ENCODE data around the gene RGS7.
"Not testable (repeated sequence)": the region's sequence is repeated elsewhere in the genome, so short reads cannot be mapped to it uniquely, and the experiment has no call there.

Gene RGS7

DNA sequence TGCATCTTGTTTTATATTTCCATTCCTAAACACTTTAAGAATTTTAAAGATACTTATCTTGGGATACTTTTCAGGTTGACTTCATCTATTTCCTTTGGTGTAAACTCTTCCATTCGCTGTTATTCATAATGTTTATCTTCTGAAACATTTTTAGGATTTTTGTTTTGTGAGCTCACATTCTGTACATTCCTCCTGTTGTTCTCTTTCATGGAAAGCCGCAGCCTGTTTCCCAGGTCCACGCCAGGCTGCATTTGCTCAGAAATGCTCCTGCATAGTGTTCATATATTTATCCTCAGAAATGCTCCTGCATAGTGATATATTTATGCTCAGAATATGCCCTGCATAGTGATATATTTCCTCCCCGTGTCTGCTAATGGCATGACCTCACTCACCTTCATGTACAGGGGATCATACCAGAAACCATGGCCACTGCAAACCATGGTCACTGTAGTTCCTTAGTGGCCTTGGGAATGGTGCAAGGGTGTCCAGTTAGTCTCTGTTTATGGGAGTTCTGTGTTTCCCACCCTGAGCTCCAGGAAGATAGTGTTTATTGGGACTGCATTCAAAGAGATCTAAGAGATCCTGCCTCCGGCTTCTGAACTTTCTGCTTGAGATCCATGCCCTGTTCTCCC, 591.2 kb downstream of the RGS7 start:
- Mint-ChIP-seq H3K4me3 (no peak overlapping the region), H3K36me3 (ENCODE audit: low read depth) (no peaks in the 10 kb centered on the region), H3K4me1 (no peaks in the 10 kb centered on the region), H3K9me3 (no peaks in the 10 kb centered on the region), H3K27ac (no peak overlapping the region), H3K27me3 (no peaks in the 10 kb centered on the region)
- DNase-seq (no peak), ATAC-seq (no peak)

DNA sequence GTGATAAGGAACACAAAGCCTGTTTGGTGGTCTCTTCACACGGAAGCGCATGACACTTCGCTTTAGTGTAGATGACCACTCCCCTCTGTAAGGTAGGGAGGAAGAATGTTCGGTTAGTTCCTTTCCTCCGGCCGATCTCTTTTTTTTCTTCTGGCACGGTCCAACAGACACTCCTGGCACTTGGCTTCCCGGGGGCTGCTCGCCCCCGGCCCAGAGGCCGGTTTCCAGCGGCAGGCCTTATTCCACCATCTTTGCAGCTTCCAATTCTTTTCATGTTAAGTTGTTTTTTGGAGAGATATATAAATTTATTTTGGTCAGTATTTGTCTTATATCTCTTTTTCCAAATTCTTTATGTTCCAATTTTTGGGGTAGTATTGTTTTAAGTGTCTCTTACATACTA, 593.2 kb downstream of the RGS7 start:
- no peak for DNase-seq
- Mint-ChIP-seq H3K4me1 (no peaks in the 10 kb centered on the region), H3K4me3 (no peak overlapping the region), H3K27me3 (no peaks in the 10 kb centered on the region), H3K9me3 (no peaks in the 10 kb centered on the region), H3K36me3 (ENCODE audit: low read depth) (no peaks in the 10 kb centered on the region), H3K27ac (no peak overlapping the region)
- no peak for ATAC-seq

DNA sequence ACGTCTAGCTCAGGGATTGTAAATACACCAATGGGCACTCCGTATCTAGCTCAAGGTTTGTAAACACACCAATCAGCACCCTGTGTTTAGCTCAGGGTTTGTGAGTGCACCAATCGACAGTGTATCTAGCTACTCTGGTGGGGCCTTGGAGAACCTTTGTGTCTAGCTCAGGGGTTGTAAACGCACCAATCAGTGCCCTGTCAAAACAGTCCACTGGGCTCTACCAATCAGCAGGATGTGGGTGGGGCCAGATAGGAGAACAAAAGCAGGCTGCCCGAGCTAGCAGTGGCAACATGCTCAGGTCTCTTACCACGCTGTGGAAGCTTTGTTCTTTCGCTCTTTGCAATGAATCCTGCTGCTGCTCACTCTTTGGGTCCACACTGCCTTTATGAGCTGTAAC, 593.9 kb downstream of the RGS7 start:
- H3K36me3 Mint-ChIP-seq (ENCODE audit: low read depth); ATAC-seq; H3K4me1 Mint-ChIP-seq; H3K9me3 Mint-ChIP-seq; H3K27ac Mint-ChIP-seq; H3K27me3 Mint-ChIP-seq; DNase-seq; H3K4me3 Mint-ChIP-seq: not testable (repeated sequence)

DNA sequence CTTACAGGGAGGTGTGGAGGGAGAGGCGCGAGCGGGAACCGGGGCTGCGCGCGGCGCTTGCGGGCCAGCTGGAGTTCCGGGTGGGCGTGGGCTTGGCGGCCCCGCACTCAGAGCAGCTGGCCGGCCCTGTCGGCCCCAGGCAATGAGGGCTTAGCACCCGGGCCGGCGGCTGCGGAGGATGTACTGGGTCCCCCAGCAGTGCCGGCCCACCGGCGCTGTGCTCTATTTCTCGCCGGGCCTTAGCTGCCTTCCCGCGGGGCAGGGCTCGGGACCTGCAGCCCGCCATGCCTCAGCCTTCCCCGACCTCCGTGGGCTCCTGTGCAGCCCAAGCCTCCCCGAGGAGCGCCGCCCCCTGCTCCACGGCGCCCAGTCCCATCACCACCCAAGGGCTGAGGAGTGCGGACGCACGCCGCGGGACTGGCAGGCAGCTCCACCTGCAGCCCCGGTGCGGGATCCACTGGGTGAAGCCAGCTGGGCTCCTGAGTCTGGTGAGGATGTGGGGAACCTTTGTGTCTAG, 594.5 kb downstream of the RGS7 start:
- H3K4me1 Mint-ChIP-seq; H3K27me3 Mint-ChIP-seq; H3K9me3 Mint-ChIP-seq; DNase-seq; ATAC-seq; H3K27ac Mint-ChIP-seq; H3K36me3 Mint-ChIP-seq (ENCODE audit: low read depth); H3K4me3 Mint-ChIP-seq: not testable (repeated sequence)

DNA sequence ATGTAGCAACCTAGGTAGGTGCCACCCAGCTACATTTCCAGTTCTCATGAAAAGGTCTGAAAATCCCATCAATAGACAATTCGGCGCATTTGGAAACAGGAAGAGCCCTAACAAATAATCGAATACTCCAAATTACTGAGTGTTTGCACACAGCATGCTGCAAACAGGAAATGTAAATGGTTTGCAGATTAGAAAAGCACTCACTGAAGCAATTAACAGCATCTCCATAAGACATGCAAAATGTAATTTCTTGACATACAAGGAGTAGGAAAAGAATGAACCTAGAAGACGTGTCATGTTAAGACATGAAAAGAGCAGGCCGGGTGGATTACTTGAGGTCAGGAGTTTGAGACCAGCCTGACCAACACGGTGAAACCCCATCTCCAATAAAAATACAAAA, 598.2 kb downstream of the RGS7 start:
- H3K27me3 Mint-ChIP-seq; H3K9me3 Mint-ChIP-seq; H3K36me3 Mint-ChIP-seq (ENCODE audit: low read depth); ATAC-seq; DNase-seq; H3K4me3 Mint-ChIP-seq; H3K27ac Mint-ChIP-seq; H3K4me1 Mint-ChIP-seq: not testable (repeated sequence)

DNA sequence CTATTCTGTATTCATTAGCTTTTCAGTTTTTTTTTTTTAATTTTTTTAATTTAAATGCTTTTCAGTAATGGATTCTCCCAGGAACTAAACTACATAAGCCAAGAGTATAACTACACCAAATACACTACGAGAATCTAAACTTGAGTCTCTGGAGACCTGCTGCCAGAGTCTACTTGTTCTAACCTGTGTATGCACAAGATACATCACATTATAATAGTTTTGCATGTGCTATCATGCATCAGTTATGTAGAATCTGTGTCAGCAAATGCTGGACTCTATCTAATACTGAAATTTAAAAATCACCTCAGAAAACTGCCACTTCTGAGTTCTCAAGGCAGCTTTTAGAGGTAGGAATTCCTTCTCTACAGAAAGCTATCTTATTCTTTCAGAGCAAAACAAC, 598.7 kb downstream of the RGS7 start:
- Mint-ChIP-seq H3K9me3 (no peaks in the 10 kb centered on the region), H3K4me3 (no peak overlapping the region), H3K36me3 (ENCODE audit: low read depth) (no peaks in the 10 kb centered on the region), H3K4me1 (no peaks in the 10 kb centered on the region), H3K27ac (no peak overlapping the region), H3K27me3 (peaks cover 3% of the 10 kb centered on the region)
- DNase-seq: no peak
- ATAC-seq: no peak

DNA sequence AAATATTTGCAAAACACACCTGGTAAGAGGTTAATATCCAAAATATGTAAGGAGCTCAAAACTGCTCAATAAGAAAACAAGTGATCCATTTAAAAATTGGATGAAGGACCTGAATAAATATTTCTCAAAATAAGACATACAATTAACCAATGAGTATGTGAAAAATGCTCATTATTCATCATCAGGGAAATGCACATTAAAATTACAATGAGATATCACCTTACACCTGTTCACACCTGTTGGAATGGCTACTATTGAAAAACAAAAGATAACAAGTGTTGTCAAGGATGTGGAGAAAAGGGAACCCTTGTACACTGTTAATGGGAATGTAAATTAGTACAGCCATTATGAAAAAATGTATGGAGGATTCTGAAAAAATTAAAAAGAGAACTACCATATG, 609.1 kb downstream of the RGS7 start:
- H3K4me1 Mint-ChIP-seq: no peaks in the 10 kb centered on the region
- H3K4me3 Mint-ChIP-seq: no peak overlapping the region
- H3K27me3 Mint-ChIP-seq: no peaks in the 10 kb centered on the region
- DNase-seq (no peak), ATAC-seq (no peak)
- H3K36me3 Mint-ChIP-seq (ENCODE audit: low read depth): no peaks in the 10 kb centered on the region
- no peaks in the 10 kb centered on the region for H3K9me3 Mint-ChIP-seq
- no peak overlapping the region for H3K27ac Mint-ChIP-seq

DNA sequence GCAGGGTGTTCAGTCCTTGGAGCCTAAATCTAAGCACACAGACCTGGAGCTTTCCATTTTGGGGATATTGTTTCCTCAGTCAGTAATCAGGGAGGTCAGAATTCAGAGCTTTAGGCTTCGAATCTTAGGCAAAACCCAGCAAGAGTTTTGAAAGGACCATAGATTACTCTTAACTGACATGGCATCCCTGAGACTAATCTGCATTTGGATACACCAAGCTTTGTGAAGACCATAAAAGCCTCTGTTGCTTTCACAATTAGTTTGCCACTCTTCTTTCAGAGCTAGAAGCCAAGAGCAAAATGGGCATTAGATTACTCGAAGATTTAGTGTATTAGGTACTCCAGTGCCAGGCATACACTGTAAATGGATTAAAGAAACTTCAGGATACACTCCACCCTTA, 613.3 kb downstream of the RGS7 start:
- Mint-ChIP-seq H3K9me3 (no peaks in the 10 kb centered on the region), H3K27me3 (no peaks in the 10 kb centered on the region), H3K27ac (no peak overlapping the region), H3K36me3 (ENCODE audit: low read depth) (no peaks in the 10 kb centered on the region), H3K4me3 (no peak overlapping the region), H3K4me1 (no peaks in the 10 kb centered on the region)
- no peak for DNase-seq
- no peak for ATAC-seq

DNA sequence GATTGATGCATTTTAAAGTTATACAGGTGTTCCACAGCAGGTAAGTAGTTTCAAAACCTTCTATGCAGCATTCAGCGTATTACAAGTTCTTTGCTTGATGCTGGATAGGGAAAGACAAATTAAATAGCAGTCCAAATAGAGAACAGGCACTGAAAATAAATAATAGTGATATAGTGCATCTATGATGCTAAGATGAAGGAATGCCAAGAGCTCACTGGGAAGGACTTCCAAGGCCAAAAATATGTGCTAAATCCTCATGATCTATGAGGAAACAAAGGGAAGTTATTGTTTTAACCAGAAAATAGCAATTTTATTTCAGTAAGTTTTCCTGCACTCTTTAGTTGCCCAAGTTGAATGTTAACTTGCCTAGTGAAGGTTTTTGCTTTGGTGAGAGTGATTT, 617.3 kb downstream of the RGS7 start:
- no peak overlapping the region for H3K4me3 Mint-ChIP-seq
- H3K9me3 Mint-ChIP-seq: no peaks in the 10 kb centered on the region
- no peaks in the 10 kb centered on the region for H3K27me3 Mint-ChIP-seq
- H3K36me3 Mint-ChIP-seq (ENCODE audit: low read depth): no peaks in the 10 kb centered on the region
- no peak overlapping the region for H3K27ac Mint-ChIP-seq
- no peaks in the 10 kb centered on the region for H3K4me1 Mint-ChIP-seq
- DNase-seq: no peak
- no peak for ATAC-seq

DNA sequence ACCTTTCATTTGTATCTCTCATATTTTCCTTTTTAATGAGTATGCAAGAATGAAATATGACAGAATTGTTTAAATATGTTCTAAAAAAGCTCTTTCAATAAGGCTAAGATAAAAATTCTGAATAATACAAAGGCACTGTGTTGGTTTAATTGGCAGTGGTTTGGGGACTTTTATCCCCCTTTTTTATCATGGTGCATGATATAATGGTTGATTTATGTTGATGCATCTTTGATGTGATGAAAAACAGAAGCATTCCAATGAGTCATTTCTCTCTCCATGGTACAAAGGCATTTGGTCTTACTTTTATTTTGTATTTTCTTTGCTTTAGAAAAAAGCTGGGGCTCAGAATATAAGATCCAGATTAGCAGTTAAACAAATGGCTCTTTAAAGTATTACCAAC, 617.9 kb downstream of the RGS7 start:
- no peak overlapping the region for H3K27ac Mint-ChIP-seq
- ATAC-seq (no peak), DNase-seq (no peak)
- no peak overlapping the region for H3K4me3 Mint-ChIP-seq
- H3K27me3 Mint-ChIP-seq: no peaks in the 10 kb centered on the region
- H3K9me3 Mint-ChIP-seq: no peaks in the 10 kb centered on the region
- H3K36me3 Mint-ChIP-seq (ENCODE audit: low read depth): no peaks in the 10 kb centered on the region
- no peaks in the 10 kb centered on the region for H3K4me1 Mint-ChIP-seq

DNA sequence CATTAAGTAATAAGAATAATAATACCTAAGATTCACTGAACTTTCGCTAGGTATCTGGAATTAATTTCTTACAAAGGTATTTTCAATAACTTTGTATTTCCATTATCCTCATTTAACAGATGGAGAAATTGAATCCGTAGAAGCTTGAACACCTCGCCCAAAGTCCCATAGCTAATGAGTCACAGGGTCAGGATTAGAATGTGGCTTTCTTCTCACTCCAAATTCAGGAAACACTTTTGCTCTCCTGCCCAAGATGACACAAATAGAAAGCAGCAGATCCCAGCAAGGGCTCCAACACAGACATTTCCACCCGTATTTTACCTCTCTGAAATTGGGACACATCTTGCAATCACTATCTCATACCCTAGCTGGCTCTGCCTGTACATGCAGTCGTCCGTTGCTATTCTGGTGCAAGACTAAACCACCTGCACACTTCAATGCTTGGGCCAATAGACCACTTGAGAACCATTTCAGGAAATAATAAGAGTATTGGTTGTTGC, 619.2 kb downstream of the RGS7 start:
- Mint-ChIP-seq H3K4me3 (no peak overlapping the region), H3K36me3 (ENCODE audit: low read depth) (no peaks in the 10 kb centered on the region), H3K4me1 (no peaks in the 10 kb centered on the region), H3K9me3 (no peaks in the 10 kb centered on the region), H3K27ac (no peak overlapping the region), H3K27me3 (no peaks in the 10 kb centered on the region)
- ATAC-seq (no peak), DNase-seq (no peak)

DNA sequence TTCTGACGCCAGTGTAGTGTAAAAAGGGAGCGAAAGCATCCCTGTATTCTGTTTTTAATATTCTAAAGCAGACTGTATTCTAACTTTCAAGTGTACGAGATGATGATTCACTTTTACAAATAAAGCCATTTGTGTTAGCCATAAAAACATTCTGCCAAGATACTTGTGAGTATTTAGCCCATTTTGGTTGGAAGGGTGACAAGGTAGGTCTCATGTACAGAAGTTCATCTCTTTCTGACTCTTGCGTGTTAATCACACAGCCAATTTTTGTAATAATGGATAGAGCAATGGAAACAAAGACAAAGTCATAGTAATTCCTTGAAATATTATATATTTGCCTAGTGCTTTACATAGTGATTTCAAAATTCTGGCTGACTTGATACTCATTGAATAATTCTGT, 619.7 kb downstream of the RGS7 start:
- DNase-seq: no peak

DNA sequence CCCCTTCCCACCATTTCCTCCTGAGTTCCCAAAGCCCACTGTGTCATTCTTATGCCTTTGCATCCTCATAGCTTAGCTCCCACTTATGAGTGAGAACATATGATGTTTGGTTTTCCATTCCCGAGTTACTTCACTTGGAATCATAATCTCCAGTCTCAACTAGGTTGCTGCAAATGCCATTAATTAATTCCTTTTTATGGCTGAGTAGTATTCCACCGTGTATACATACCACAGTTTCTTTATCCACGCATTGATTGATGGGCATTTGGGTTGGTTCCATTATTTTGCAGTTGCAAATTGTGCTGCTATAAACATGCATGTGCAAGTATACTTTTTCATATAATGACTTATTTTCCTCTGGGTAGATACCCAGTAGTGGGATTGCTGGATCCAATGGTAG, 622.3 kb downstream of the RGS7 start:
- ATAC-seq; H3K27ac Mint-ChIP-seq; H3K36me3 Mint-ChIP-seq (ENCODE audit: low read depth); H3K4me1 Mint-ChIP-seq; DNase-seq; H3K27me3 Mint-ChIP-seq; H3K4me3 Mint-ChIP-seq; H3K9me3 Mint-ChIP-seq: not testable (repeated sequence)

More for the DNA sequence above, 619.7 kb downstream of the RGS7 start:
- Mint-ChIP-seq H3K27ac (no peak overlapping the region), H3K36me3 (ENCODE audit: low read depth) (no peaks in the 10 kb centered on the region), H3K4me3 (no peak overlapping the region), H3K4me1 (no peaks in the 10 kb centered on the region), H3K9me3 (no peaks in the 10 kb centered on the region), H3K27me3 (no peaks in the 10 kb centered on the region)
- ATAC-seq: no peak

DNA sequence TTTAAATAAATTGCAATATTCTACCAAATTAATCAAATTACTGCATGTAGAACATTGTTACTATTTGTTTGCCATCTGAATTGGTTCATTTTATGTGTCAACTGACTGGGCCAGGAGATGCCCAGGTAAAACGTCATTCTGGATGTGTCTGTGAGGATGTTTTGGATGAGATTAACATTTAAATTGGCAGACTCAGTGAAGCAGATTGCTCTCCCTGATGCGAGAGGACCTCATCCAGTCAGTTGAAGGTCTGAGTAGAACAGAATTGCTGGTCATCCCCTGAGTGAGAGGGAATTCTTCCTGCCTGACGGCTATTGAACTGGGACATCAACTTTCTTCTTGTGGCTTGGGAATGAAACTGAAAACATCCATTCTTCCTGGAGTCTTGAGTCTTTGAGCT, 623.0 kb downstream of the RGS7 start:
- Mint-ChIP-seq H3K4me3 (no peak overlapping the region), H3K36me3 (ENCODE audit: low read depth) (no peaks in the 10 kb centered on the region), H3K27me3 (peaks cover 3% of the 10 kb centered on the region), H3K4me1 (no peaks in the 10 kb centered on the region), H3K9me3 (no peaks in the 10 kb centered on the region), H3K27ac (no peak overlapping the region)
- no peak for DNase-seq
- no peak for ATAC-seq

DNA sequence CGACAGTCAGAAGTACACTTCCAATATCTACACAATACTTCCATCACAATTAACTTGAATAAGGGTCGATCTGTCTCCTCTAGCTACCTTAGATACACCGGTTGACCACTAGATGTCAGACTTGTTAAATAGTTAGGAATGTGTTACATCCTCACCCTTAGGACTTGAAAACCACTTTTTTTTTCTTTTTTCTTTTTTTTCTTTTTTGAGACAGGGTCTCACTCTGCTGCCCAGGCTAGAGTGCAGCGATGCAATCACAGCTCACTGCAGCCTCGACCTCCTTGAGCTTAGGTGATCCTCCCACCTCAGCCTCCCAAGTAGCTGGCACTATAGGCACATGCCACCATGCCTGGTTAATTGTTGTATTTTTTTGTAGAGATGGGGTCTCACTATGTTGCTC, 624.6 kb downstream of the RGS7 start:
- H3K27ac Mint-ChIP-seq: no peak overlapping the region
- H3K36me3 Mint-ChIP-seq (ENCODE audit: low read depth): no peaks in the 10 kb centered on the region
- no peaks in the 10 kb centered on the region for H3K9me3 Mint-ChIP-seq
- ATAC-seq (peak; percentile 68), DNase-seq (no peak)
- no peak overlapping the region for H3K4me3 Mint-ChIP-seq
- peaks cover 3% of the 10 kb centered on the region for H3K27me3 Mint-ChIP-seq
- H3K4me1 Mint-ChIP-seq: no peaks in the 10 kb centered on the region

Data from activated naive CD8-positive, alpha-beta T cell treated with anti-CD3 and anti-CD28 coated beads, Interleukin-2, amount 50 U/mL, for 24 hours (primary cell).